Peyer's patch (tissue), 4 donors: Measurements from ENCODE around the gene COL23A1. TPM values are rescaled to one million over a fixed set of nuclear protein-coding genes. Genes with fewer than 3 reads are reported as not detected.
A peak's percentile ranks its signal among the peaks of the same experiment; 100 is the strongest.

Source experiments
- DNase-seq, 3 donors: peaks; one replicate each; pipeline ENCODE4 v3.0.0-alpha.2; 2017 to 2019
- H3K27ac ChIP-seq, 4 donors: fragments of 200-600 bp; sonication (generic); one replicate each; pipeline ENCODE4 v1.5.1; 2016 to 2019
- H3K27me3 ChIP-seq, 2 donors: fragments of 200-600 bp; sonication (generic); one replicate each; pipeline ENCODE4 v1.5.1; 2019
- H3K36me3 ChIP-seq, 3 donors: fragments of 200-600 bp; sonication (generic); one replicate each; pipeline ENCODE4 v1.5.1; 2016 to 2019
- H3K4me1 ChIP-seq, 4 donors: fragments of 200-600 bp; sonication (generic); one replicate each; pipeline ENCODE4 v1.5.1; 2016 to 2019
- H3K4me3 ChIP-seq, 4 donors: fragments of 200-600 bp; sonication (generic); 1 replicate in 3 of 4; 2 replicates in 1 of 4; pipeline ENCODE4 v1.5.1; 2016 to 2019; ENCODE audit warnings: mild to moderate bottlenecking in 1 of 4
- H3K9me3 ChIP-seq, 4 donors: fragments of 200-600 bp; sonication (generic); one replicate each; pipeline ENCODE4 v1.5.1; 2016 to 2019; ENCODE audit warnings: mild to moderate bottlenecking in 1 of 4
- POLR2A ChIP-seq, 2 donors: fragments of 450-650 bp; IDR thresholded peaks; one replicate each; pipeline ENCODE4 v1.5.1; 2017; ENCODE audit warnings: antibody characterized with exemption in 2 of 2, mild to moderate bottlenecking in 2 of 2, moderate library complexity in 2 of 2
- total RNA-seq, 4 donors: library from RNA; depleted of rRNA; stranded (reverse); fragments of >200 nt; gene quantifications; one replicate each; pipeline ENCODE4 v1.1.0, GENCODE V29; 2016
- TF ChIP-seq, protein P1 (sequence below), 6 experiments: fragments of 450-650 bp in 4 of 6; fragments of 200-600 bp in 2 of 6; sonication (generic) in 1 of 6; IDR thresholded peaks; one replicate each; pipeline ENCODE4 v1.5.1; 2017 to 2019; ENCODE audit warnings: antibody characterized with exemption in 6 of 6, mild to moderate bottlenecking in 3 of 6, moderate library complexity in 1 of 6

Gene COL23A1
- total RNA-seq, 4 donors from 2014 or later: 0.57 to 5.8 (median 1.2) TPM; not detected in 1

DNA sequence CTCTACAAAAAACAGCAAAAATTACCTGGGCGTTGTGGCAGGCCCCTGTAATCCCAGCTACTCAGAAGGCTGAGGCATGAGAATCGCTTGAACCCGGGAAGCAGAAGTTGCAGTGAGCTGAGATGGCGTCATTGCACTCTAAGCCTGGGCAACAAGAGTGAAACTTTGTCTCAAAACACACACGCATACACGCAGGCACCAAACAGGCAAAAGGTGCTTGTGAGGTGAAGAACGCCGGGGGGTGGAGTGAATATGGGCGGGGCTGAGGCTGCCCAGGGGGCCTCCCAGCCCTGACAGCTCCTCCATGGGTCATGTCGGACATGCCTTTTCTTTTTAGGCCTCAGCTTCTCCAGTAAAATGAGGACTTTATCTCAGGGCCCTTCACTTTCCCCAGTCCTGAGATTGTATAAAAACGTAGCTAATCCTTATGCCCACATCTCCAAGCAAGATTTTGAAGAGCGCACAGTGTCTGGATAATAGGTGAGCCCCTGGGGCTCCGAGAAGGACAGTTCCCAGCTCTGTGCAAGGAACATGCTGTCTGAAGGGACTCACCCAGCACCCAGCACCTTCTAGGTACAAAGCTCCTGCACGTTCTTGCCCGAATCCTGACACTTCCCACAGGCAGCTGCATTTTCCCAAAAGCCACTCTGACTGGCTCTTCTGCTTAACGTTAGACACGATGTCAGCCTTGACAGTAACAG, 168.3 kb downstream of the COL23A1 start:
- Histone ChIP-seq H3K4me1 (no peaks in the 10 kb centered on the region), H3K36me3 (no peaks in the 10 kb centered on the region), H3K27ac (no peak overlapping the region), H3K27me3 (no peaks in the 10 kb centered on the region), H3K4me3 (no peak overlapping the region), H3K9me3 (no peaks in the 10 kb centered on the region)
- peak in 1 of 3 donors; percentile 6 for DNase-seq
- TF ChIP-seq, protein P1, sequence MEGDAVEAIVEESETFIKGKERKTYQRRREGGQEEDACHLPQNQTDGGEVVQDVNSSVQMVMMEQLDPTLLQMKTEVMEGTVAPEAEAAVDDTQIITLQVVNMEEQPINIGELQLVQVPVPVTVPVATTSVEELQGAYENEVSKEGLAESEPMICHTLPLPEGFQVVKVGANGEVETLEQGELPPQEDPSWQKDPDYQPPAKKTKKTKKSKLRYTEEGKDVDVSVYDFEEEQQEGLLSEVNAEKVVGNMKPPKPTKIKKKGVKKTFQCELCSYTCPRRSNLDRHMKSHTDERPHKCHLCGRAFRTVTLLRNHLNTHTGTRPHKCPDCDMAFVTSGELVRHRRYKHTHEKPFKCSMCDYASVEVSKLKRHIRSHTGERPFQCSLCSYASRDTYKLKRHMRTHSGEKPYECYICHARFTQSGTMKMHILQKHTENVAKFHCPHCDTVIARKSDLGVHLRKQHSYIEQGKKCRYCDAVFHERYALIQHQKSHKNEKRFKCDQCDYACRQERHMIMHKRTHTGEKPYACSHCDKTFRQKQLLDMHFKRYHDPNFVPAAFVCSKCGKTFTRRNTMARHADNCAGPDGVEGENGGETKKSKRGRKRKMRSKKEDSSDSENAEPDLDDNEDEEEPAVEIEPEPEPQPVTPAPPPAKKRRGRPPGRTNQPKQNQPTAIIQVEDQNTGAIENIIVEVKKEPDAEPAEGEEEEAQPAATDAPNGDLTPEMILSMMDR (IDR thresholded peaks at IDR 0.05): no peak
- no peak for TF ChIP-seq POLR2A (IDR thresholded peaks at IDR 0.05)

DNA sequence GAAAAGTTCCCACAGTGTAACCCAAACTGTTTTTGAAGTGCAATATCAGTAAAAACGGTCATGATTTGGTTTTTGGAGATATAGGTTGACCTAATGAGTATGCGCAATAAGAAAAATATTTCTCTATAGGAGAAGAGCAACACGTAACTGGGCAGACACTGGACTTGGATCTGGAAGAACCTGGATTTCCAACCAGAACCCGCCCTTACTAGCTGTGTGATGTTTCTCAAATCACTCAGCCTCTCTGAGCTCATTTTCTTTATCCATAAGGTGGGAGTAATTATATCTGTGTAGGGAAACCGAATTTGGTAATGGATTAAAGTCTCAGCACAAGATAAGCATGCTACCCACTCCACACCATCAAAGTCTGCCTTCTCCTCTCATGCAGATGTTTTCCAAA, 169.1 kb downstream of the COL23A1 start:
- TF ChIP-seq POLR2A (IDR thresholded peaks at IDR 0.05): no peak
- TF ChIP-seq, protein P1 (IDR thresholded peaks at IDR 0.05): no peak
- Histone ChIP-seq H3K27ac (no peak overlapping the region), H3K4me3 (no peak overlapping the region), H3K36me3 (no peaks in the 10 kb centered on the region), H3K4me1 (no peaks in the 10 kb centered on the region), H3K9me3 (no peaks in the 10 kb centered on the region), H3K27me3 (no peaks in the 10 kb centered on the region)
- no peak for DNase-seq

DNA sequence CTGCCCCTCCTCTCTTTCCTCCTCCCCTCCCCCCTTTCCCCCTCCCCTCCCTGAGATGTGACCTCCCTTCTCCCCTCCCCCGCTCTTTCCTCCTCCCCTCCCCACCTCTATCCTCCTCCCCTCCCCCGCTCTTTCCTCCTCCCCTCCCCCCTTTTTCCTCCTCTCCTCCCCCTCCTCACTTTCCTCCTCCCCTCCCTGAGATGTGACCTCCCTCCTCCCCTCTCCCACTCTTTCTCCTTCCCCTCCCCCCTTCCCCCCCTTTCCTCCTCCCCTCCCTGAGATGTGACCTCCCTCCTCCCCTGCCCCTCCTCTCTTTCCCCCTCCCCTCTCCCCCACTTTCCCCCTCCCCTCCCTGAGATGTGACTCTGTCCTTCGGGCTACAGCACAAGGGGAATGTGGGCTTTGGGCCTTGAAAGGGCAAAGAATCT, 169.8 kb downstream of the COL23A1 start:
- no peaks in the 10 kb centered on the region for H3K36me3 ChIP-seq
- no peaks in the 10 kb centered on the region for H3K27me3 ChIP-seq
- H3K4me1 ChIP-seq: no peaks in the 10 kb centered on the region
- no peak for TF ChIP-seq POLR2A (IDR thresholded peaks at IDR 0.05)
- TF ChIP-seq, protein P1 (IDR thresholded peaks at IDR 0.05): no peak
- no peaks in the 10 kb centered on the region for H3K9me3 ChIP-seq
- no peak overlapping the region for H3K4me3 ChIP-seq
- H3K27ac ChIP-seq: no peak overlapping the region
- no peak for DNase-seq

DNA sequence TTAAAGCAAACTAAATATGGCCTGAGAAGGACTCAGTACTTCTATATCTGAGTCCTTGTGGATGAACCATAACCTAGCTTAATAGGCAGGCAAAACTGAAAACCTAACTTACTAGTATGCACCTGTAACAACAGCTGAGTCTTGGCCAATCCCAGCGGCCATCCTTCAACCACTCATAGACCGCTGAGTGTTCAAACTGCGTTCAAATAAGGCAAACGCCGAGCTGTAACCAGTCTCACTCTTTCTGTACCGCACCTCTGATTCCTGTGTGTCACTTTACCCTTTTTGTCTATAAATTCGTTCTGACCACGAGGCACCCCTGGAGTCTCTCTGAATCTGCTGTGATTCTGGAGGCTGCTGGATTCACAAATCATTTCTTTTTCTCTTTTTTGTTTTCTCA, 170.5 kb downstream of the COL23A1 start:
- no peaks in the 10 kb centered on the region for H3K36me3 ChIP-seq
- H3K27ac ChIP-seq: no peak overlapping the region
- H3K9me3 ChIP-seq: no peaks in the 10 kb centered on the region
- DNase-seq: no peak
- H3K27me3 ChIP-seq: no peaks in the 10 kb centered on the region
- no peak overlapping the region for H3K4me3 ChIP-seq
- TF ChIP-seq POLR2A (IDR thresholded peaks at IDR 0.05): no peak
- TF ChIP-seq, protein P1 (IDR thresholded peaks at IDR 0.05): no peak
- H3K4me1 ChIP-seq: no peaks in the 10 kb centered on the region

DNA sequence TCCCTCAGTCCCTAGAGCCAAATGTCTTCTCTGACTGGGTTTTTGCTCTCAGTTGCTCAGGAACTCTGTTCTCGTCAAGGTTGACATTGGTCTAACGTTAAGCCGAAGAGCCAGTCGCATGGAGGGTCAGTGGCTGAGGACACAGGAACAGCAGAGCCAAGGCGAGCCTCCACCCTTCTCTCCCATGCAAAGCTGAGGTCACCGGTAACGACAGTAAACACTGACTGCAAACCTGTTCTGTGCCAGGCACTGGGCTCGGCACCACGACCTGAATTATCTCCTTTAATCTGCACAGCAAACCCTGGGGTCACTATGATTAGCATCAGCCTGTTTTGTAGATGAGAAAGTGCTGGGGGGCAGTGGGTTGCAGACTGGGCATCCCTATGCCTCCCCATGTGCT, 171.0 kb downstream of the COL23A1 start:
- DNase-seq: no peak
- no peak overlapping the region for H3K4me3 ChIP-seq
- no peak overlapping the region for H3K27ac ChIP-seq
- TF ChIP-seq, protein P1 (IDR thresholded peaks at IDR 0.05): no peak
- TF ChIP-seq POLR2A (IDR thresholded peaks at IDR 0.05): no peak
- no peaks in the 10 kb centered on the region for H3K4me1 ChIP-seq
- no peaks in the 10 kb centered on the region for H3K27me3 ChIP-seq
- H3K36me3 ChIP-seq: no peaks in the 10 kb centered on the region
- no peaks in the 10 kb centered on the region for H3K9me3 ChIP-seq
